Activated CD4-positive, alpha-beta T cell treated with anti-CD3 and anti-CD28 coated beads, Interleukin-2, amount 10 ng/mL, durations not matched to agents 7 days and 5 days (primary cell): ENCODE measurements around the gene TMC3. TPM values are rescaled to one million over a fixed set of nuclear protein-coding genes. Genes with fewer than 3 reads are reported as not detected.
"Not testable (repeated sequence)": the region's sequence is repeated elsewhere in the genome, so short reads cannot be mapped to it uniquely, and the experiment has no call there.

Source experiments
- CTCF ChIA-PET: fragments of 350-600 bp; sonication (Branson Sonifier 250); formaldehyde crosslinking; loops from one replicate; lab custom pipeline; 2021; ENCODE audit warnings: antibody characterized with exemption; lab: Charles Lee
- POLR2A ChIA-PET: fragments of 350-600 bp; sonication (Branson Sonifier 250); formaldehyde crosslinking; loops from one replicate; lab custom pipeline; 2021; ENCODE audit warnings: antibody characterized with exemption; lab: Charles Lee
- DNase-seq: peaks from one replicate; pipeline ENCODE4 v3.0.0-alpha.2; 2020
- H3K27ac Mint-ChIP-seq: one replicate; pipeline ENCODE4 v1.8.0; 2021; ENCODE audit warnings: mild to moderate bottlenecking, moderate library complexity, mixed read lengths
- H3K27me3 Mint-ChIP-seq: one replicate; pipeline ENCODE4 v1.8.0; 2021; ENCODE audit warnings: mixed read lengths
- H3K36me3 Mint-ChIP-seq: one replicate; pipeline ENCODE4 v1.8.0; 2021; ENCODE audit warnings: low read depth, mixed read lengths
- H3K4me1 Mint-ChIP-seq: one replicate; pipeline ENCODE4 v1.8.0; 2021; ENCODE audit warnings: mixed read lengths
- H3K4me3 Mint-ChIP-seq: one replicate; pipeline ENCODE4 v1.8.0; 2021; ENCODE audit warnings: mild to moderate bottlenecking, moderate library complexity, mixed read lengths
- H3K9me3 Mint-ChIP-seq: one replicate; pipeline ENCODE4 v1.8.0; 2021; ENCODE audit warnings: mixed read lengths
- total RNA-seq, 2 experiments: library from RNA; stranded (reverse); gene quantifications; one replicate each; pipeline ENCODE4 v1.2.3, GENCODE V29; 2021

The TMC3 gene
- total RNA-seq, 2 experiments from 2014 or later: not detected

DNA sequence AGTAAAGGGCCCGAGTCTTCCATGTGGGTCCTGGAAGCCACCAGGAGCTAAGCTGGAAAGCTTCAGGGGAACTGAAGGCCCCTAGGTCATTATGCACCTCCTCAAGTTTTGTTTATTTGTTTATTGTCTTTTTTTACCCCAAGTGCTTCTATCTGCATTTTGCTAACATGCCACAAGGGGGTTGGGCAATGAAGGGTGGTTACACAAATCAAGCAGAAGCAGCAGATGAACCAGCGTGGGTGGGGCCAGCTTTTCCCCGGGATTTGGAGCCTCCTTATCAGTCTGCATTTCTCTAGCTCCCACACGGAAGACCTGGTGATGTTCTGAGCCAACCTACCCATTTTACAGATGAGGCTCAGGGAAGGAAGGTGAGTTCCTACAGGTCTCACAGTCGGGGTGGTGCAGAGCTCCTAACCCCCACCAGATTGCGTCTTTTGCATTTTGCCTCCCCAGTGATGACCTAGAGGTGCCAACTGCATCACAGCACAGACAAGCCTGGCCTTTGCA is 16.8 kb downstream of the TMC3 start:
- no peak for DNase-seq
- H3K27me3 Mint-ChIP-seq: peaks cover 2% of the 10 kb centered on the region
- no peaks in the 10 kb centered on the region for H3K4me1 Mint-ChIP-seq
- ChIA-PET POLR2A (no interaction called here), CTCF (interaction anchor here (1.0 kb wide), 1 partner anchor 83 kb away, joined by 3 read pairs; no protein-coding TSS in a partner anchor)
- H3K36me3 Mint-ChIP-seq: no peaks in the 10 kb centered on the region
- no peak overlapping the region for H3K27ac Mint-ChIP-seq
- H3K9me3 Mint-ChIP-seq: no peaks in the 10 kb centered on the region
- no peak overlapping the region for H3K4me3 Mint-ChIP-seq

DNA sequence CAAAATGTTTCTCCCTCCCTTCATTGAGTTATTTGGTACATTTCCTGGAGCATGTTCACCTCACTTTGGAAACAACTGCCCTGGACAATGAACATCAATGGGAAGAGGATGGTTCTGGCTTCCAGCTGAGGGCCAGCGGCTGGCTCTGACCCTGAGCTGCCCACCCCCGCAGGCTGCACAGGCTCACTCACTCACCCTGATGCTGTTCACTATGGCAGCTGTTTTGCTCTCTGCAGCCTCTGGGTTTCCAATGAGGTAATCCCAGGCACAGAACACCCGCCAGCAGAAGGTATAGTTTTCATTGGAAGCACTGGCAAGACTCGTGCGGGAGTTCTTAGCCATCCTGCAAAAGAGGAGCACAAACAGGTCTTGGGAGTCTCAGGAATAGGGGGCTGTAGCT is 17.8 kb downstream of the TMC3 start:
- Mint-ChIP-seq H3K9me3 (no peaks in the 10 kb centered on the region), H3K4me3 (no peak overlapping the region), H3K36me3 (no peaks in the 10 kb centered on the region), H3K27me3 (peaks cover 2% of the 10 kb centered on the region), H3K27ac (no peak overlapping the region), H3K4me1 (no peaks in the 10 kb centered on the region)
- no peak for DNase-seq
- CTCF ChIA-PET: interaction anchor here (1.0 kb wide), 1 partner anchor 82 kb away, joined by 3 read pairs; no protein-coding TSS in a partner anchor
- POLR2A ChIA-PET: no interaction called here

DNA sequence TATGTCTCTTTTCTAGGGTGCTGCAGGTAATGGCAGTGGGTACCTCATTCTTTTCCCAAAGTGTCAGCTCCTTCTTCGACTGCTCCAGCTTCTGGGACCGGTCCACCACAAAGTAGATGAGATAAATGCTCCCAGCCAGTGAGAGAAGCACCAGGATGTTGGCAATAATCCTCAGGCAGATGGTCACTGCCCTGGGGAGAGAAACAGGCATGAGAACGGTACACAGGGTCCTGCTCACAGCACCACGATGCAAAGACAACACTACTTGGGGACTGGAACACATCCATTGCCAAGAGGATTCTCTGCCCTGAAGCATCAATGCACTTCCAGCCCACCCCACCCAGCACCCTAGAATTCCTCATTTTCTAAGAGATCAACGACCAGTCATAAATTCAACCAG is 22.4 kb downstream of the TMC3 start:
- no peak overlapping the region for H3K27ac Mint-ChIP-seq
- no peaks in the 10 kb centered on the region for H3K36me3 Mint-ChIP-seq
- no peaks in the 10 kb centered on the region for H3K4me1 Mint-ChIP-seq
- POLR2A ChIA-PET: no interaction called here
- no peaks in the 10 kb centered on the region for H3K9me3 Mint-ChIP-seq
- no peak overlapping the region for H3K4me3 Mint-ChIP-seq
- no peaks in the 10 kb centered on the region for H3K27me3 Mint-ChIP-seq
- CTCF ChIA-PET: no interaction called here
- DNase-seq: no peak

DNA sequence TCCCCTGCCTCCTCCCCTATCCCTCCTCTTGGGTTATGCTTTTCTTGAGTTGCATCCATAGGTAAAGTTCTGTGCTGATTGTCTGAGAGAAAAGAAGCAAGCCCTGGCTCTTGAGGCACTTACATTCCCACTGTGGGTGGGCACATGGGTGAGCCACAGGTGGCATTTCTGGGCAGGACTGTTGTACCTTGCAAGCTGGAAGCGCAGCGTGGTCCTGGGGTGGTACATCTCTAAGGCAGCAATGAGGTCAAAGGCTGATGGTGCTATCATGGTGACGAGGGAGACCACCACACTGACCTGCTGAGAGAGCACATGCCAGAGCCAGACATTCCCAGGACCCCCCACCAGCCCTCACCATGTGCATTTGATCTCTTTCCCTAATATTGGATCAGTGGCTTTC is 24.7 kb downstream of the TMC3 start:
- no peak overlapping the region for H3K27ac Mint-ChIP-seq
- CTCF ChIA-PET: no interaction called here
- H3K9me3 Mint-ChIP-seq: no peaks in the 10 kb centered on the region
- POLR2A ChIA-PET: no interaction called here
- H3K4me3 Mint-ChIP-seq: no peak overlapping the region
- DNase-seq: no peak
- no peaks in the 10 kb centered on the region for H3K27me3 Mint-ChIP-seq
- no peaks in the 10 kb centered on the region for H3K4me1 Mint-ChIP-seq
- H3K36me3 Mint-ChIP-seq: no peaks in the 10 kb centered on the region

DNA sequence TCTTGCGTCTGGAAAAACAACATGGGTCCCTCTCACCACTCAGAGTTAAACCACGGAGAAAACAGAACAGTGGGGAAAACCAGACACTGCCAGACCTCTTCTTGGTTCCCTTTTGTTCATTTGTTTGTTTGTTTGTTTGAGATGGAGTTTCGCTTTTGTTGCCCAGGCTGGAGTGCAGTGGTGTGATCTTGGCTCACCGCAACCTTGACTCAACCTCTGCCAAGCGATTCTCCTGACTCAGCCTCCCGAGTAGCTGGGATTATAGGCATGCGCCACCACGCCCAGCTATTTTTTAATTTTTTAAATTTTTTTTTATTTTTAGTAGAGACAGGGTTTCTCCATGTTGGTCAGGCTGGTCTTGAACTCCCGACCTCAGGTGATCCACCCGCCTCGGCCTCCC is 25.3 kb downstream of the TMC3 start:
- H3K27ac Mint-ChIP-seq, CTCF ChIA-PET, H3K4me1 Mint-ChIP-seq, POLR2A ChIA-PET, H3K27me3 Mint-ChIP-seq, H3K9me3 Mint-ChIP-seq, DNase-seq, H3K36me3 Mint-ChIP-seq, H3K4me3 Mint-ChIP-seq: not testable (repeated sequence)

DNA sequence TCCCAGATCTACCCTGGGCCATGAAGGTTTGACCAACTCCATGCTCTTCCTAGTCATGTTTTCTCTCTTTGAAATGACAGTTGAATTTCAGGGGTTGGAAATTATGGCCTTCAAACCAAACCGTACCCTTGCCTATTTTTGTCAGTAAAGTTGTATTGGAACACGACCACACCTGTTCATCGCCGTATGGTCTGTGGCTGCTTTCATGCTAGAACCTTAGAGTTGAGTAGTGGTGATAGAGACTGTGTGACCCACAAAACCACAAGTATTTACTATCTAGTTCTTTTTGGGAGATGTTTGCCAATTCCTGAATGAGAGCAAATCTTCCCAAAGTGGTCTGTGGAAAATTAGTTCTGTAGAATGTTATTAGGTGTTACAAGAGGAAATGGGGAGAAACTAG is 26.1 kb downstream of the TMC3 start:
- CTCF ChIA-PET: no interaction called here
- Mint-ChIP-seq H3K27me3 (no peaks in the 10 kb centered on the region), H3K4me1 (no peaks in the 10 kb centered on the region), H3K4me3 (no peak overlapping the region), H3K9me3 (no peaks in the 10 kb centered on the region), H3K36me3 (no peaks in the 10 kb centered on the region), H3K27ac (no peak overlapping the region)
- POLR2A ChIA-PET: no interaction called here
- no peak for DNase-seq

DNA sequence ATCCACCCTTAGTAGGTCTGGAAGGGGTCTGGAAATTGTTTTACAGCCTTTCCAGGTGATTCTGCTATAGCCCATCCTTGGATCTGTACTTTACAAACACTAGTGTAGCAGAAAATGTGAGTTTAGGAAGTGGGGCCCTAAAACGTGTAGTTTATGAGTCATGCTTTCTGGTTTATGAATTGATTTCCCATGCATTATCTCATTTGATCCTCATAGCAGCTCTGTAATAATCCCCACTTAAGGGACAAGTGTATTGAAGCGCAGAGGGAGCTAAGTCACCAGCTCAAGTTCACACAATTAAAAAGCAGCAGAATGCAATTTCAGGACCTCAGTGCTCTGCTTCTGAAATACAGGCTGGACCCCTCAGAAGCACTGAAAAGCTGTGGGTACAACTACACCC is 27.4 kb downstream of the TMC3 start:
- Mint-ChIP-seq H3K27me3 (no peaks in the 10 kb centered on the region), H3K9me3 (no peaks in the 10 kb centered on the region), H3K4me1 (no peaks in the 10 kb centered on the region), H3K27ac (no peak overlapping the region), H3K36me3 (no peaks in the 10 kb centered on the region), H3K4me3 (no peak overlapping the region)
- DNase-seq: no peak
- ChIA-PET CTCF (interaction anchor here (1.2 kb wide), 1 partner anchor 701 kb away, joined by 5 read pairs; no protein-coding TSS in a partner anchor), POLR2A (no interaction called here)

DNA sequence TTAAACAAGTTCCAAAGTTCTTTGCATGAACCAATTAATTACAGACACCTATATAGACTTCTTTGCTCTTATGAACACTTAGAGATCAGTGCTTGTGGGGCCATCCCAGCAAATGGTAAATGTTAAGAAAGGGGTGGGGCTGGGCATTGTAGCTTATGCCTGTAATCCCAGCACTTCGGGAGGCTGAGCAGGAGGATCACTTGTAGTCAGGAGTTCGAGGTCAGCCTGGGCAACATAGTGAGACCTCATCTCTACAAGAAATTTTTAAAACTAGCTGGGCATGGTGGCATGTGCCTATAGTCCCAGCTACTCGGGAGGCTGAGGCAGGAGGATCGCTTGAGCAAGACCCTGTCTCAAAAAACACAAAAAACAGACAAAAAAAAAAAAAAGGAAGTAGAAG is 30.6 kb downstream of the TMC3 start:
- Mint-ChIP-seq H3K4me1 (no peaks in the 10 kb centered on the region), H3K4me3 (no peak overlapping the region), H3K36me3 (no peaks in the 10 kb centered on the region), H3K27me3 (no peaks in the 10 kb centered on the region), H3K27ac (no peak overlapping the region), H3K9me3 (no peaks in the 10 kb centered on the region)
- CTCF ChIA-PET: interaction anchor here (0.6 to 1.4 kb wide), 2 partner anchors 9 to 439 kb away, joined by 3 to 4 read pairs; no protein-coding TSS in a partner anchor
- POLR2A ChIA-PET: no interaction called here
- DNase-seq: no peak

GRCh38 chr15:81341351-81341750 is 32.7 kb downstream of the TMC3 start:
- H3K27ac Mint-ChIP-seq: no peak overlapping the region
- no peak overlapping the region for H3K4me3 Mint-ChIP-seq
- no peak for DNase-seq
- no peaks in the 10 kb centered on the region for H3K36me3 Mint-ChIP-seq
- H3K27me3 Mint-ChIP-seq: no peaks in the 10 kb centered on the region
- no peaks in the 10 kb centered on the region for H3K9me3 Mint-ChIP-seq
- ChIA-PET CTCF (interaction anchor here (0.8 kb wide), 1 partner anchor 20 kb away, joined by 3 read pairs; no protein-coding TSS in a partner anchor), POLR2A (no interaction called here)
- no peaks in the 10 kb centered on the region for H3K4me1 Mint-ChIP-seq

DNA sequence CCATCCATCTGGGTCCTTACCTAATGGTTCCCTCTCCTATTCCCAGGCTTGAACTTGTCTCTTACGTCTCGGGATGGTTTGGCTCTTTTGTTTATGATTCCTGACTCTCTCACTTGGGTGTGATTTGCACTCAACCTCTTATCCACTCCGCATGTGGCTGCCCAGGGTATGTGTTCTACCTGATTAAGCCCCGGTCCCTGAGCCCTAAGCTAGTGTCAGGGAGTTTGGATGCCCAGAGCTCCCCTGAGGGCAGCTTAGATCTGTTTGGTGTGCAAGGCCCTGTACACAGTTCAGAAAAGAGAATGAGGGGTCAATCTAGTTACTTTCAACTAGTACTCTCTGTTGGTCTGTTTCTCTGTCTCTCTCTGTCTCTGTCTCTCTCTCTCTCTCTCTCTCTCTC is 34.2 kb downstream of the TMC3 start:
- ChIA-PET CTCF (interaction anchor here (0.9 to 1.1 kb wide), 2 partner anchors 8 to 74 kb away, joined by 3 to 4 read pairs; no protein-coding TSS in a partner anchor), POLR2A (no interaction called here)
- H3K27ac Mint-ChIP-seq: no peak overlapping the region
- H3K9me3 Mint-ChIP-seq: no peaks in the 10 kb centered on the region
- H3K4me1 Mint-ChIP-seq: no peaks in the 10 kb centered on the region
- no peaks in the 10 kb centered on the region for H3K27me3 Mint-ChIP-seq
- H3K4me3 Mint-ChIP-seq: no peak overlapping the region
- DNase-seq: no peak
- no peaks in the 10 kb centered on the region for H3K36me3 Mint-ChIP-seq

DNA sequence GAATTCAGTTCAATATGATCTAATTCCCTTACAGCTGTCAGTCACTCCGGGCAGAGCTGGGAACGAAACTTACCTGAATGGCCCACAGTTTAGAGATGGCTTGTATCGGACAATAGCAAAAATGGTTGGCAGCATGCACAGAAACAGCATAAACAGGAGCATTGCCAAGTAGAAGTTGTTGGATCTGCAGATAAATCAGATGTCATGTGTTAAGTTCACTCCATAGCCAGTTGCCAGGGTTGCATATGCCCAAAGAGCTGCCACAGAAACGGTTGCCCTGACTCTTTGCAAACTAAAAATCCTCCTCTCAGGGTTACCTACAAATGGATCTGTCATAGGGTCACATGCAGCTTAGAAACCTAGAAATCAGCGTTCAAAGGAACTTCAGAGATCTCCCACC is 34.7 kb downstream of the TMC3 start:
- no peaks in the 10 kb centered on the region for H3K9me3 Mint-ChIP-seq
- no peak for DNase-seq
- no peaks in the 10 kb centered on the region for H3K27me3 Mint-ChIP-seq
- H3K36me3 Mint-ChIP-seq: no peaks in the 10 kb centered on the region
- no peak overlapping the region for H3K27ac Mint-ChIP-seq
- no peak overlapping the region for H3K4me3 Mint-ChIP-seq
- H3K4me1 Mint-ChIP-seq: no peaks in the 10 kb centered on the region
- CTCF ChIA-PET: interaction anchor here (0.9 to 1.1 kb wide), 2 partner anchors 8 to 73 kb away, joined by 3 to 4 read pairs; no protein-coding TSS in a partner anchor
- POLR2A ChIA-PET: no interaction called here

- ChIA-PET POLR2A (no interaction called here), CTCF (no interaction called here)
- no peak overlapping the region for H3K27ac Mint-ChIP-seq
- no peak for DNase-seq
- H3K36me3 Mint-ChIP-seq: no peaks in the 10 kb centered on the region
- H3K4me3 Mint-ChIP-seq: no peak overlapping the region
- H3K9me3 Mint-ChIP-seq: no peaks in the 10 kb centered on the region
- no peaks in the 10 kb centered on the region for H3K4me1 Mint-ChIP-seq
- H3K27me3 Mint-ChIP-seq: no peaks in the 10 kb centered on the region
Observed at GRCh38 chr15:81338170-81339007, 35.6 kb downstream of the TMC3 start.

DNA sequence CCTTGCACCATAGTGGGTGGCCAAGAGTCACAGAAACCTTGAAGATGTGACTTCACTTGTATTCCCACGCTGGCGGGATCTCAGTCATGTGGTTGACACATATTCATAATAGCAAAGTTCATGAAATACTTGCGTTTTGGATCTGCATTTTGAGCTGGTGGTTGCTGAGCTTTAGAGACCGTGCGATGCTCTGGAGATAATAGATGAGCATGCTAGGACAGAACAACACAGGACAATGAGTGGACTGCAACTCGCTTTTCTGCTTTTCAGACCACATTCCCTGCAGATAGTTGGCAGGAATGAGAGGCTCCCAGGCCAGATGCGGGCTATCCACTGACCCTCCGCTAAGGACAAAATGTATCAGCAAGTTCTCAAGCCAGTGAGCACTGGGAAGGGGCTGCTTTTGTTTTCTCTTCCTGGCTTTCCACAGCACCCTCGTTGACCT is 36.3 kb downstream of the TMC3 start:
- no peaks in the 10 kb centered on the region for H3K36me3 Mint-ChIP-seq
- no peak overlapping the region for H3K4me3 Mint-ChIP-seq
- ChIA-PET POLR2A (no interaction called here), CTCF (interaction anchor here (1.2 kb wide), 1 partner anchor 72 kb away, joined by 5 read pairs; no protein-coding TSS in a partner anchor)
- no peak for DNase-seq
- H3K27me3 Mint-ChIP-seq: no peaks in the 10 kb centered on the region
- no peak overlapping the region for H3K27ac Mint-ChIP-seq
- H3K9me3 Mint-ChIP-seq: no peaks in the 10 kb centered on the region
- H3K4me1 Mint-ChIP-seq: peaks cover 3% of the 10 kb centered on the region
